Suprapubic skin (tissue), 3 donors: ENCODE data around the gene MYBPH.

Source experiments
- CTCF ChIP-seq, 2 donors: fragments of 200-600 bp in 1 of 2; fragments of 450-650 bp in 1 of 2; sonication (generic) in 1 of 2; IDR thresholded peaks; one replicate each; pipeline ENCODE4 v1.5.1; 2016 to 2019; ENCODE audit warnings: antibody characterized with exemption in 2 of 2, mild to moderate bottlenecking in 1 of 2, moderate library complexity in 1 of 2
- EP300 ChIP-seq: sonication (generic); formaldehyde crosslinking; IDR thresholded peaks from one replicate; pipeline ENCODE4 v1.6.1; 2017; ENCODE audit warnings: antibody characterized with exemption

DNA sequence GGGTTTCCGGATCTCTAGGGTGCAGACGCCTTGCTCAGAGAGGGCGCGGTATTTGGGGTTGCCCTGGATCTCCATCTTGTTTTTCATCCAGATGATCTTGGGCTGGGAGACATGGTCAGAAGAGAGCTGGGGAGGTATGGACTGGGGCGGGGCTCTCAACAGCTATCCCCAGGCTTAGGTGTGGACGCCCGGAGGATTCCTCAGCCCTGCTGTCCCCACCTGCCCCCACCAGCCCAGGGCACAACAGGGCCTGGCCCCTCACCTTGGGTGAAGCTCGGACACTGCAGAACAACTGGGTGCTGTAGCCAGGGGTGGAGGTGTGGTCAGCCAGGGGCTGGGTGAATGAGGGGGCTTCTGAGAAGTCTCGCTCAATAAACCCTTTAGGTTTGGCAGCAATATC is 6.6 kb downstream of the MYBPH start:
- TF ChIP-seq CTCF (IDR thresholded peaks at IDR 0.05), result no peak
- TF ChIP-seq EP300, result no peak
